RPMI7951 (cell line): ENCODE results near the gene SLC5A12. TPM values are rescaled to one million over a fixed set of nuclear protein-coding genes. Genes with fewer than 3 reads are reported as not detected.
A peak's percentile ranks its signal among the peaks of the same experiment; 100 is the strongest.

Source experiments
- DNase-seq: peaks from one replicate; pipeline ENCODE4 v3.0.0-alpha.2; 2012; ENCODE audit warnings: low read depth
- total RNA-seq: library from RNA; depleted of rRNA; stranded (reverse); fragments of >200 nt; shearing (Covaris generic); gene quantifications from 2 replicates; pipeline ENCODE4 v1.2.3, GENCODE V29; 2014; rRNA removed

The SLC5A12 gene
- not detected in 2 replicates for total RNA-seq

- DNase-seq = no peak
Measured at GRCh38 chr11:26721948-26722475, at the start of gene SLC5A12. SLC5A12 (minus strand) TSS chr11:26722060; CDS start chr11:26721714, 346 bp downstream.

GRCh38 chr11:26769027-26769426 lies 47.2 kb upstream of the SLC5A12 start:
- no peak for DNase-seq

- no peak for DNase-seq
Measured at GRCh38 chr11:26767060-26767459, 45.2 kb upstream of the SLC5A12 start.

- DNase-seq = no peak
Measured at GRCh38 chr11:26765323-26765722, 43.5 kb upstream of the SLC5A12 start.

GRCh38 chr11:26764825-26765224 lies 43.0 kb upstream of the SLC5A12 start:
- DNase-seq = no peak

GRCh38 chr11:26764315-26764714 lies 42.5 kb upstream of the SLC5A12 start:
- DNase-seq = no peak

- DNase-seq = no peak
Measured at GRCh38 chr11:26762089-26762488, 40.2 kb upstream of the SLC5A12 start.

GRCh38 chr11:26761361-26761809 lies 39.5 kb upstream of the SLC5A12 start:
- no peak for DNase-seq

- no peak for DNase-seq
Measured at GRCh38 chr11:26757995-26758394, 36.1 kb upstream of the SLC5A12 start.

GRCh38 chr11:26755762-26756161 lies 33.9 kb upstream of the SLC5A12 start:
- DNase-seq = no peak

GRCh38 chr11:26753723-26754504 lies 32.1 kb upstream of the SLC5A12 start:
- peak; percentile 61 for DNase-seq

- DNase-seq = no peak
Measured at GRCh38 chr11:26749927-26750326, 28.1 kb upstream of the SLC5A12 start.

- DNase-seq = no peak
Measured at GRCh38 chr11:26743622-26744021, 21.8 kb upstream of the SLC5A12 start.

GRCh38 chr11:26742966-26743365 lies 21.1 kb upstream of the SLC5A12 start:
- no peak for DNase-seq

GRCh38 chr11:26741036-26741435 lies 19.2 kb upstream of the SLC5A12 start:
- no peak for DNase-seq

- no peak for DNase-seq
Measured at GRCh38 chr11:26739366-26740073, 17.7 kb upstream of the SLC5A12 start.

GRCh38 chr11:26734691-26735090 lies 12.8 kb upstream of the SLC5A12 start:
- no peak for DNase-seq

- no peak for DNase-seq
Measured at GRCh38 chr11:26731084-26731456, 9.2 kb upstream of the SLC5A12 start.

- peak; percentile 12 for DNase-seq
Measured at GRCh38 chr11:26730414-26731083, 8.7 kb upstream of the SLC5A12 start.

GRCh38 chr11:26729284-26729683 lies 7.4 kb upstream of the SLC5A12 start:
- no peak for DNase-seq

GRCh38 chr11:26726960-26727359 lies 5.1 kb upstream of the SLC5A12 start:
- no peak for DNase-seq

GRCh38 chr11:26719998-26720397 lies 1.9 kb downstream of the SLC5A12 start:
- no peak for DNase-seq
